Stimulated activated CD8-positive, alpha-beta memory T cell treated with anti-CD3 and anti-CD28 coated beads, Interleukin-12 subunit alpha, Interleukin-12 subunit beta, amount 100 ng/mL, for 1 hour (primary cell): ENCODE measurements around the gene HMCN1.

Experiments used
- DNase-seq: peaks from one replicate; pipeline ENCODE4 v3.0.0-alpha.2; 2020; ENCODE audit warnings: low read depth

The HMCN1 gene

GRCh38 chr1:185912504-185912903 is 178.3 kb downstream of the HMCN1 start:
- DNase-seq = no peak

DNA sequence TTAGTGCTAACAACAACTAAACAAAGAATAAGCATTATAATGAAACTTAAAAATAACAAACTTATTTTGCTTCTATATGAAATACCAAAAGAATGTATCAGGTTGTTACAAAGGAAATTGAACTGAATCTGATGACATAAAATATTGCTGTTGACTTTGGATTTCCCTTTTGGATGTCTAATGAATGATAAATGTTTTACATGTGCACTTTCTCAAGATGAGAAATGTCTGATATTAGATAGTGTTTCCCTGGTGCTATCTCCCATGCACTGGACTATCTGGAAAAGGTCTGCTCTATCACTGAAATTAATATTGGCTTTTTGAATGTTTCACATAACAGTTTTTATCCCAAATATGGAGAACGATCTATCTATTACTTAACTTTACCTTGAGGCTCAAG is 179.9 kb downstream of the HMCN1 start:
- no peak for DNase-seq

- DNase-seq = no peak
Measured at GRCh38 chr1:185916861-185917260, 182.7 kb downstream of the HMCN1 start.

- DNase-seq = no peak
Measured at GRCh38 chr1:185917646-185918045, 183.5 kb downstream of the HMCN1 start.

GRCh38 chr1:185920602-185921001 is 186.4 kb downstream of the HMCN1 start:
- DNase-seq = no peak

DNA sequence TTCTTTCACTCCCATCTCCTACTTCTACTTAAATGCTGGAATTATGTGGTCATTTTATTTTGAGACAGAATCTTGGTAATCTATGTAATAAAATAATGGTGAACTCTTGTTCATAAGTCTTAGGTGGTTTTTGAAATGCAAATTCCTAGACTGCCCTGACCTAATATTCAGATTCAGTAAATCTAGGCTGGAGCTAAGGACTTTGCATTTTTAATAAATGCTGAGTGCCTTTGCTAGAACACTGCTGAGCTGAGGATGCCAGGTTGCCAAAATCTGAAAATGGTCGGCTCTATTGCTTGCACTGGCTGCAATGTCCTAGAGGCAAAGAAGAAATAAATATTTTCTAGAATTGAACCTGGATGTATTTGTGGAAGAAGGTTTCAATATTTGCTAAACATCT is 187.4 kb downstream of the HMCN1 start:
- DNase-seq = no peak

DNA sequence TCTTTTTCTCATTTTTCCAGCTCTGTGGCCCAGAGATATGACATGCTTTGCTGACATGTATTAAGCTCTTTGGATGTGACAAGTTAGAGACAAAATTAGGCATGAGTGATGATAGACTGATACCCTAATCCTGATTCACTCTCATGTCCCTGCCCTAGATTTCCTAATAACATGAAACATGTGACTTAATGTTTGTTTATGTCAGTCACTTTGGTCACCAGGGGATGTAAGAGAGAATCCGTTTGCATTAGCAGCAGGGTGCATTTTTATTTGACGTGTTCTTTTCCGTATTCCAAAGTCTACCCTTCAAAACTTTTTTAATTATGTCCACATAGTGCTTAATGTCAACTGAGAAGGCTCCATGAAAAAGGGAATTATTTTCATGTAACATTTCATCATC is 192.4 kb downstream of the HMCN1 start:
- DNase-seq = no peak

- DNase-seq = no peak
Measured at GRCh38 chr1:185929776-185930175, 195.6 kb downstream of the HMCN1 start.

DNA sequence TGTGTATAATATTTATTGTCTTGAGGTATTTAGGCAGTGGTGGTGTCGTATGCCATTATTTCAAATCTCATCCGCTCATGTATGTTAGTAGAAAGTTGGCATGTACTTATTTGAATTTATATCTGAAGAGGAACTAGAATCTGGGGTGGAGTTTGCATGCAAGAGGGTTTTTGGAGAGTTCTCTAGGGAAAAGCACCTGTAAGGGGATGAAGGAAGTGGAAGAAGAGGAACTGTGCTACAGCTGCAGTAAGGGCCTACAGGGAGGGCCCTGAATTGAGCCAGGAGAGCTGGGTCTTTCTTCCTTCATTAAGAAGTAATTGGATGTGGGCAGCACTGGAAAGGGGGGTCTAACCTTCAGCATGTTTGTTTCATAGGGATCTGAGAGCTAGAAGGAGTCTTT is 197.2 kb downstream of the HMCN1 start:
- no peak for DNase-seq

DNA sequence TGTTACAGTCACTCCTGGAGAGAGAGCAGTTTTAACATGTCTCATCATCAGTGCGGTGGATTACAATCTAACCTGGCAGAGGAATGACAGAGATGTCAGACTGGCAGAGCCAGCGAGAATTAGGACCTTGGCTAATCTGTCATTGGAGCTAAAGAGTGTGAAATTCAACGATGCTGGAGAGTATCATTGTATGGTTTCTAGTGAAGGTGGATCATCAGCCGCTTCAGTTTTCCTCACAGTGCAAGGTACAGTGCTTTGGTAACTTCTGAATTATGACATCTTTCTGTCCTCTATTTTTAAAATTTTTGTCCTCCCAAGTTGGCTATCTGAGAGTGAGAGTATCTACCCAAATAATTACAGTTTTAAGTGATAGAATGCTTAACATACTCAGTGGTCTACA is 199.4 kb downstream of the HMCN1 start:
- no peak for DNase-seq

GRCh38 chr1:185934476-185935189 is 200.4 kb downstream of the HMCN1 start:
- no peak for DNase-seq

GRCh38 chr1:185935360-185935759 is 201.2 kb downstream of the HMCN1 start:
- DNase-seq = no peak

DNA sequence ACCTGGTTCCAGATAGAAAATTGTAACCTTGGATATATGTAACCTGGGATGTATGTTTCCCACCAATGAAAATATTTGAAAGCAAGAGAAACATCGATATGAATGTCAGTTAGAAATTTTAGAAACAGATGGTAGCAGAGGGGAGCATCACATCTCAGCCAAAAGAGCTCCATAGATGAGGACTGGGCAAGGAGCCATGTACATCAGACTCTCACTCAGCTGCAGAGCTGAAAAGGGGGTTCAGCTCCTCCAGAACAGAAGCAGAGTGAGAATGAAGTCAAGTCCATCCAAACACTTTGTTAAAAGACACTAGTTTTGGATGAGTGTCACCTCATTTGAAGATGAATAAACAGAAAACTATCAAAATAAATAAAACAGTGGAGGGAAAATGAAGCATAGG is 202.4 kb downstream of the HMCN1 start:
- no peak for DNase-seq

- DNase-seq = no peak
Measured at GRCh38 chr1:185938396-185938795, 204.2 kb downstream of the HMCN1 start.

GRCh38 chr1:185939142-185939541 is 205.0 kb downstream of the HMCN1 start:
- no peak for DNase-seq

GRCh38 chr1:185942961-185943360 is 208.8 kb downstream of the HMCN1 start:
- DNase-seq = no peak

- no peak for DNase-seq
Measured at GRCh38 chr1:185956881-185957280, 222.7 kb downstream of the HMCN1 start.

- no peak for DNase-seq
Measured at GRCh38 chr1:185957441-185958363, 223.5 kb downstream of the HMCN1 start.

- no peak for DNase-seq
Measured at GRCh38 chr1:185960422-185961321, 226.5 kb downstream of the HMCN1 start.

DNA sequence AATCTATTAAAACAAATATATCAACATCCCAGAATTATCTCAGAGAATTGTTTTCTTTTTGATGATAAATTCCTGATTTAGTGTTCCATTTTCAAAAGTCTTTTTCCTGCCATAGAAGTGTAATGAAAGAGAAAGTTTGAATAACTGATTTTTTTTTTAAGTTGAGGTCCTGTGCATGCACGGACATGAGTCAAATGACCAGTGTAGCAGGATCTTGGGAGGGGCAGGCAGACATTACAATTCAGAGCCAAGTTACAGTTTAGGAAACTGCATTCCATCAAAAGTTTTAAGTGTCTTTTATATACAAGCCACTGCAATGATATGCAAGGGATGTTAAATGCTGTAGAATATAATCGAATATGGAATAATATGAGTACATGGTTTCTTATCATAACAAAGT is 227.5 kb downstream of the HMCN1 start:
- DNase-seq = no peak

DNA sequence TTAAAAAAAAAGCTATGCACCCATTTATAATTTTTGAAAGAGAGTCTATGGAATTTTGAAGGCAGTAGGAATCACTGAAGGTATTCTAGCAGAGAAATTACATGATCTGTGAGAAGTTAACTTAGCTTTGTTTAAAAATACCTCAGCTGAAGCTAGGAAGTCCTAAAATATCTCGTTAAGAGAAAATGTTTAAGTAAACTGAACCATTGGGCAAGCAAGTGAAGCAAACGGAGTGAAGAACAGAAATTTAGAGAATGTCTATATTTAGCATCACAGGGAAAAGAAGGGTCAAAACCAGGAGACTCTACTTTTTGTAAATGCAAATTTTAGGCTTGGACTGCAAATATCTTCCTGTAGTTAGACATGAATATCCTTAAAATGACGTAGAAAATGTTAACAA is 230.8 kb downstream of the HMCN1 start:
- DNase-seq = no peak

DNA sequence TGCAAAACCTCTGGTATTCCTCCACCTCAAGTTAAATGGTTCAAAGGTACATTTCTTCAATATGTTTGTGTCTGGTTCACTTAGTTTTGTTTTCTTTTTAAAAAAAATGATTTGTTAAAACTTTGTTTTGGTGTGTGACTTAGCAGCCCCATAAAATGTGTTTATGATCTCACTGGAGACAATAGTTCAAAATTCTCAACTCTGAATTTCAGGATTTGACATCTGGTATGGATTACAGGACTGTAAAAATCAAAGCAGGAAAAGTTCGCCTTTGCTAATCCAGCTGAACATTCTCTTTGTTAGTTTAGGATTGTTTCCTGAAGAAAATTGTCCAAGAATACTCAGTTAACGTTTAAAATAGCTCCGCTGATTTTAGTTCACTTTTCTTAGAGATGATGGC is 231.7 kb downstream of the HMCN1 start:
- DNase-seq = no peak
